Endothelial cell of umbilical vein (primary cell): ENCODE measurements around the gene USP35. TPM values are rescaled to one million over a fixed set of nuclear protein-coding genes. Genes with fewer than 3 reads are reported as not detected.

ENCODE experiments used
- BruUV-seq: library from RNA; stranded (reverse); fragments of 400-500 nt; replicated peaks from 2 replicates; lab custom pipeline; 2021; lab: Mats Ljungman, UMichigan
- CTCF ChIA-PET: fragments of 300-600, 350-600 bp; sonication (Branson Sonifier 250); formaldehyde crosslinking; loops from one replicate; lab custom pipeline; 2021; ENCODE audit warnings: antibody characterized with exemption, inconsistent platforms; lab: Charles Lee
- POLR2A ChIA-PET: fragments of 300-600, 350-600 bp; sonication (Branson Sonifier 250); formaldehyde crosslinking; loops from one replicate; lab custom pipeline; 2021; ENCODE audit warnings: antibody characterized with exemption, inconsistent platforms; lab: Charles Lee
- DNase-seq: peaks from one replicate; pipeline ENCODE4 v3.0.0-alpha.2; 2011; ENCODE audit warnings: low read depth, low spot score
- FAIRE-seq: peaks from 2 replicates; lab custom pipeline; 2011; peaks lifted over from hg19 to GRCh38; lab: Jason Lieb, UNC
- H2AFZ ChIP-seq: 2 replicates; pipeline ENCODE4 v1.6.0; 2012; ENCODE audit warnings: low read depth, low read length, control low read depth, inconsistent platforms
- H3K27ac ChIP-seq: 2 replicates; pipeline ENCODE4 v1.5.1; 2011; ENCODE audit warnings: low read depth, mild to moderate bottlenecking, control low read depth, low read length, moderate library complexity; ENCODE audit not compliant: insufficient read depth
- H3K27me3 ChIP-seq, 2 experiments: 2 replicates each; pipeline versions ENCODE4 v1.6.0 to v1.6.1; 2011; ENCODE audit warnings: low read length in 2 of 2, mixed read lengths in 1 of 2; ENCODE audit not compliant: control insufficient read depth in 2 of 2, insufficient read depth in 2 of 2
- H3K36me3 ChIP-seq, 2 experiments: 2 replicates in 1 of 2; 3 replicates in 1 of 2; pipeline ENCODE4 v1.5.1; 2011; ENCODE audit warnings: low read length in 2 of 2, mild to moderate bottlenecking in 1 of 2, moderate library complexity in 1 of 2; ENCODE audit not compliant: control insufficient read depth in 2 of 2, insufficient read depth in 2 of 2; ENCODE audit errors: extremely low read depth in 1 of 2
- H3K4me1 ChIP-seq: 3 replicates; pipeline ENCODE4 v1.5.1; 2011; ENCODE audit warnings: mild to moderate bottlenecking, low read length; ENCODE audit not compliant: control insufficient read depth, insufficient read depth; ENCODE audit errors: extremely low read depth
- H3K4me2 ChIP-seq: 2 replicates; pipeline ENCODE4 v1.6.1; 2011; ENCODE audit warnings: low read length, control low read depth, mixed read lengths; ENCODE audit not compliant: insufficient read depth
- H3K4me3 ChIP-seq, 3 experiments: fragments of 200-600 bp in 1 of 3; sonication (generic), shearing (Covaris generic) in 1 of 3; replicated peaks in 1 of 3; 2 replicates each; pipeline ENCODE4 v1.5.1; 2011 to 2016; ENCODE audit warnings: control low read depth in 3 of 3, low read length in 3 of 3, mild to moderate bottlenecking in 2 of 3, inconsistent platforms in 1 of 3, low read depth in 1 of 3, moderate library complexity in 1 of 3; ENCODE audit not compliant: insufficient read depth in 1 of 3
- H3K79me2 ChIP-seq: 2 replicates; pipeline ENCODE4 v1.6.0; 2012; ENCODE audit warnings: low read length, inconsistent platforms; ENCODE audit not compliant: control insufficient read depth, insufficient read depth
- H3K9ac ChIP-seq: replicated peaks from 2 replicates; pipeline ENCODE3; 2011; ENCODE audit warnings: low read length, control low read depth; ENCODE audit not compliant: insufficient read depth; ENCODE audit errors: extremely low read depth
- H3K9me1 ChIP-seq: replicated peaks from 3 replicates; pipeline ENCODE4 v1.6.0; 2011; ENCODE audit warnings: mild to moderate bottlenecking, low read length; ENCODE audit not compliant: control insufficient read depth, insufficient read depth; ENCODE audit errors: extremely low read depth
- H3K9me3 ChIP-seq: replicated peaks from 2 replicates; pipeline ENCODE4 v1.5.1; 2012; ENCODE audit warnings: low read length, inconsistent platforms; ENCODE audit not compliant: control insufficient read depth, insufficient read depth
- H4K20me1 ChIP-seq: replicated peaks from 2 replicates; pipeline ENCODE3; 2011; ENCODE audit warnings: mild to moderate bottlenecking, low read length; ENCODE audit not compliant: control insufficient read depth, insufficient read depth; ENCODE audit errors: extremely low read depth
- EZH2 ChIP-seq: IDR thresholded peaks from 2 replicates; pipeline ENCODE4 v1.6.1; 2012; ENCODE audit warnings: borderline replicate concordance, low read depth, mild to moderate bottlenecking, moderate library complexity, low read length, inconsistent platforms; ENCODE audit not compliant: severe bottlenecking
- FOS ChIP-seq: IDR thresholded peaks from 2 replicates; pipeline ENCODE4 v1.6.1; 2011; ENCODE audit warnings: mild to moderate bottlenecking, low read length, moderate library complexity, borderline replicate concordance; ENCODE audit not compliant: insufficient read depth
- GATA2 ChIP-seq: IDR thresholded peaks from 2 replicates; pipeline ENCODE4 v1.7.0; 2011; ENCODE audit warnings: low read depth, mild to moderate bottlenecking, moderate library complexity, mixed read lengths, low read length; ENCODE audit not compliant: insufficient read length, insufficient read depth
- JUN ChIP-seq: IDR thresholded peaks from 2 replicates; pipeline ENCODE4 v1.6.1; 2011; ENCODE audit warnings: borderline replicate concordance, low read depth; ENCODE audit not compliant: insufficient read length, insufficient read depth
- MAX ChIP-seq: IDR thresholded peaks from 2 replicates; pipeline ENCODE4 v1.6.1; 2011; ENCODE audit not compliant: insufficient read depth, insufficient read length
- MYC ChIP-seq: IDR thresholded peaks from one replicate; pipeline ENCODE4 v1.6.1; 2011; ENCODE audit warnings: mild to moderate bottlenecking, low read depth, low read length
- POLR2A ChIP-seq: IDR thresholded peaks from 2 replicates; pipeline ENCODE4 v1.6.1; 2012; ENCODE audit warnings: low read depth, mild to moderate bottlenecking, control low read depth, low read length
- POLR2AphosphoS5 ChIP-seq: IDR thresholded peaks from 2 replicates; pipeline ENCODE4 v1.6.1; 2012; ENCODE audit warnings: low read depth, mild to moderate bottlenecking, control low read depth, low read length, moderate library complexity; ENCODE audit not compliant: insufficient read depth
- dilution Hi-C: fragments of 300-500 bp; cut with MboI; formaldehyde crosslinking; loops from one replicate; pipeline ENCODE4 v1.15.0; 2019; ENCODE audit warnings: low sequenced_read_pairs; ENCODE audit not compliant: extremely low pct_ligation_motif_present
- intact Hi-C: fragments of 100-400 bp; cut with micrococcal nuclease; formaldehyde crosslinking; loops from one replicate; pipeline ENCODE4 v1.10.0; 2022
- polyA plus RNA-seq, 4 experiments: library from polyadenylated mRNA; depleted of rRNA in 3 of 4; stranded (reverse) in 3 of 4; unstranded in 1 of 4; fragments of >200 nt; gene quantifications; 2 replicates each; pipeline versions ENCODE4 v1.2.1 to v1.2.3, GENCODE V29; 2011 to 2012; ENCODE audit warnings: missing spikeins in 1 of 4
- total RNA-seq: library from RNA; stranded (reverse); gene quantifications from 2 replicates; pipeline ENCODE4 v1.2.3, GENCODE V29; 2021
- TF ChIP-seq, protein P1 (sequence below), 2 donors: IDR thresholded peaks; 1 replicate in 1 of 2; 2 replicates in 1 of 2; pipeline ENCODE4 v1.5.1; 2011; ENCODE audit warnings: low read length in 2 of 2, mild to moderate bottlenecking in 2 of 2, moderate library complexity in 2 of 2, control low read depth in 1 of 2, inconsistent platforms in 1 of 2, low read depth in 1 of 2; ENCODE audit not compliant: insufficient read depth in 1 of 2; ENCODE audit errors: extremely low read depth in 1 of 2

Gene USP35
- total and polyA plus RNA-seq, 2 donors (not counting 3 experiments of a cell fraction or from before 2014, with no cell fraction given): 8.9 to 12.4 TPM

GRCh38 chr11:78228467-78228866 is 39.7 kb downstream of the USP35 start:
- H3K4me1 ChIP-seq: peaks cover 4% of the 10 kb centered on the region
- H3K4me2 ChIP-seq: no peak overlapping the region
- H3K9ac ChIP-seq: no peak overlapping the region
- FAIRE-seq: peak; percentile 50
- no peak overlapping the region for H3K4me3 ChIP-seq
- ChIA-PET POLR2A (interaction anchor here (0.7 to 1.2 kb wide), 2 partner anchors 190 to 336 kb away, joined by 3 read pairs; no protein-coding TSS in a partner anchor), CTCF (interaction anchor here (0.5 to 5.7 kb wide), 37 partner anchors 10 to 358 kb away, joined by 3 to 254 read pairs (median 4); partner anchors contain the start of genes GAB2, KCTD21 and NARS2)
- BruUV-seq: no TSS peak
- H4K20me1 ChIP-seq: no peaks in the 10 kb centered on the region
- peak; percentile 82 for DNase-seq
- peaks cover 6 to 19% of the 10 kb centered on the region in 2 experiments for H3K36me3 ChIP-seq
- no peak overlapping the region for H3K27ac ChIP-seq
- no peak for TF ChIP-seq JUN
- TF ChIP-seq, protein P1, sequence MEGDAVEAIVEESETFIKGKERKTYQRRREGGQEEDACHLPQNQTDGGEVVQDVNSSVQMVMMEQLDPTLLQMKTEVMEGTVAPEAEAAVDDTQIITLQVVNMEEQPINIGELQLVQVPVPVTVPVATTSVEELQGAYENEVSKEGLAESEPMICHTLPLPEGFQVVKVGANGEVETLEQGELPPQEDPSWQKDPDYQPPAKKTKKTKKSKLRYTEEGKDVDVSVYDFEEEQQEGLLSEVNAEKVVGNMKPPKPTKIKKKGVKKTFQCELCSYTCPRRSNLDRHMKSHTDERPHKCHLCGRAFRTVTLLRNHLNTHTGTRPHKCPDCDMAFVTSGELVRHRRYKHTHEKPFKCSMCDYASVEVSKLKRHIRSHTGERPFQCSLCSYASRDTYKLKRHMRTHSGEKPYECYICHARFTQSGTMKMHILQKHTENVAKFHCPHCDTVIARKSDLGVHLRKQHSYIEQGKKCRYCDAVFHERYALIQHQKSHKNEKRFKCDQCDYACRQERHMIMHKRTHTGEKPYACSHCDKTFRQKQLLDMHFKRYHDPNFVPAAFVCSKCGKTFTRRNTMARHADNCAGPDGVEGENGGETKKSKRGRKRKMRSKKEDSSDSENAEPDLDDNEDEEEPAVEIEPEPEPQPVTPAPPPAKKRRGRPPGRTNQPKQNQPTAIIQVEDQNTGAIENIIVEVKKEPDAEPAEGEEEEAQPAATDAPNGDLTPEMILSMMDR (IDR thresholded peaks at IDR 0.05; ENCODE audit: extremely low read depth in 1 of 2, insufficient read depth in 1 of 2, low read depth in 1 of 2, low read length in 2 of 2): peak; percentile 38 to 59
- H3K27me3 ChIP-seq: no peaks in the 10 kb centered on the region
- no peak overlapping the region for H2AFZ ChIP-seq
- H3K79me2 ChIP-seq: no peaks in the 10 kb centered on the region
- dilution Hi-C loops (no loop called here), intact Hi-C loops (loop anchor here (1.0 kb wide), 4 partner anchors 188 to 336 kb away; no protein-coding TSS in a partner anchor)
- no peaks in the 10 kb centered on the region for H3K9me3 ChIP-seq
- no peaks in the 10 kb centered on the region for H3K9me1 ChIP-seq

- no peak overlapping the region for H3K9ac ChIP-seq
- intact Hi-C loops (no loop called here), dilution Hi-C loops (no loop called here)
- H3K9me3 ChIP-seq: no peaks in the 10 kb centered on the region
- peaks cover 4% of the 10 kb centered on the region for H3K4me1 ChIP-seq
- H3K27me3 ChIP-seq: no peaks in the 10 kb centered on the region
- CTCF ChIA-PET: interaction anchor here (1.8 to 5.7 kb wide), 4 partner anchors 79 to 337 kb away, joined by 8 to 254 read pairs (median 50); partner anchors contain the start of gene GAB2
- H3K79me2 ChIP-seq: no peaks in the 10 kb centered on the region
- H3K4me3 ChIP-seq: no peak overlapping the region
- POLR2A ChIA-PET: no interaction called here
- no peaks in the 10 kb centered on the region for H4K20me1 ChIP-seq
- TF ChIP-seq, protein P1 (IDR thresholded peaks at IDR 0.05; ENCODE audit: extremely low read depth in 1 of 2, insufficient read depth in 1 of 2, low read depth in 1 of 2, low read length in 2 of 2): no peak
- no peak for TF ChIP-seq POLR2A
- TF ChIP-seq MAX: no peak
- no peak for TF ChIP-seq MYC
- TF ChIP-seq GATA2: no peak
- no peak for TF ChIP-seq JUN
- TF ChIP-seq FOS: no peak
- TF ChIP-seq EZH2: no peak
- no peak for TF ChIP-seq POLR2AphosphoS5
- DNase-seq (no peak), FAIRE-seq (no peak)
- no peaks in the 10 kb centered on the region for H3K9me1 ChIP-seq
- H3K4me2 ChIP-seq: no peak overlapping the region
- no peak overlapping the region for H3K27ac ChIP-seq
- peaks cover 5 to 15% of the 10 kb centered on the region in 2 experiments for H3K36me3 ChIP-seq
- H2AFZ ChIP-seq: no peak overlapping the region
- no TSS peak for BruUV-seq
Measured at GRCh38 chr11:78229106-78229505, 40.4 kb downstream of the USP35 start.
